22Rv1 (cell line): ENCODE measurements around the gene IQSEC3.
A peak's percentile ranks its signal among the peaks of the same experiment; 100 is the strongest.
"Not testable (repeated sequence)": the region's sequence is repeated elsewhere in the genome, so short reads cannot be mapped to it uniquely, and the experiment has no call there.

ENCODE experiments used
- H3K27ac ChIP-seq: fragments of 450-650 bp; 2 replicates; pipeline ENCODE4 v1.5.1; 2017
- CTCF ChIP-seq: fragments of 450-650 bp; IDR thresholded peaks from 2 replicates; pipeline ENCODE4 v1.5.1; 2017; ENCODE audit warnings: mild to moderate bottlenecking
- ZFX ChIP-seq: fragments of 450-650 bp; IDR thresholded peaks from 2 replicates; pipeline ENCODE4 v1.6.1; 2017; ENCODE audit warnings: antibody characterized with exemption, borderline replicate concordance

Gene IQSEC3

GRCh38 chr12:66428-66781, at the start of gene IQSEC3:
Gene IQSEC3, plus strand, starts transcription at chr12:66767. Its CDS starts 116 bp downstream, at chr12:66883.
- not testable (repeated sequence) for H3K27ac ChIP-seq

GRCh38 chr12:17370-18340, 48.9 kb upstream of the IQSEC3 start:
- H3K27ac ChIP-seq: not testable (repeated sequence)

DNA sequence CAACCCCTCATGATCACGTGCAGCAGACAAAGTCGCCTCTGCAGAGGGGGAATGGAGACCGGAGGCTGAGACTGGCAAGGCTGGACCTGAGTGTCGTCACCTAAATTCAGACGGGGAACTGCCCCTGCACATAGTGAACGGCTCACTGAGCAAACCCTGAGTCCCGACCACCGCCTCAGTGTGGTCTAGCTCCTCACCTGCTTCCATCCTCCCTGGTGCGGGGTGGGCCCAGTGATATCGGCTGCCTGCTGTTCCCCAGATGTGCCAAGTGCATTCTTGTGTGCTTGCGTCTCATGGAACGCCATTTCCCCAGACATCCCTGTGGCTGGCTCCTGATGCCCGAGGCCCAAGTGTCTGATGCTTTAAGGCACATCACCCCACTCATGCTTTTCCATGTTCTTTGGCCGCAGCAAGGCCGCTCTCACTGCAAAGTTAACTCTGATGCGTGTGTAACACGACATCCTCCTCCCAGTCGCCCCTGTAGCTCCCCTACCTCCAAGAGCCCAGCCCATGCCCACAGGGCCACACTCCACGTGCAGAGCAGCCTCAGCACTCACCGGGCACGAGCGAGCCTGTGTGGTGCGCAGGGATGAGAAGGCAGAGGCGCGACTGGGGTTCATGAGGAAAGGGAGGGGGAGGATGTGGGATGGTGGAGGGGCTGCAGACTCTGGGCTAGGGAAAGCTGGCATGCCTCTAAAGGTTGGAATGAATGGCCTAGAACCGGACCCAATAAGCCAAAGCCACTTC, 47.6 kb upstream of the IQSEC3 start:
- H3K27ac ChIP-seq: not testable (repeated sequence)

DNA sequence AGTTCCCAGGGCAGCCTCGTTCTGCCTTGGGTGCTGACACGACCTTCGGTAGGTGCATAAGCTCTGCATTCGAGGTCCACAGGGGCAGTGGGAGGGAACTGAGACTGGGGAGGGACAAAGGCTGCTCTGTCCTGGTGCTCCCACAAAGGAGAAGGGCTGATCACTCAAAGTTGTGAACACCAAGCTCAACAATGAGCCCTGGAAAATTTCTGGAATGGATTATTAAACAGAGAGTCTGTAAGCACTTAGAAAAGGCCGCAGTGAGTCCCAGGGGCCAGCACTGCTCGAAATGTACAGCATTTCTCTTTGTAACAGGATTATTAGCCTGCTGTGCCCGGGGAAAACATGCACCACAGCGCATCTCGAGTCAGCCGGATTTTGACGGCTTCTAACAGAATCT, 46.7 kb upstream of the IQSEC3 start:
- H3K27ac ChIP-seq: not testable (repeated sequence)

DNA sequence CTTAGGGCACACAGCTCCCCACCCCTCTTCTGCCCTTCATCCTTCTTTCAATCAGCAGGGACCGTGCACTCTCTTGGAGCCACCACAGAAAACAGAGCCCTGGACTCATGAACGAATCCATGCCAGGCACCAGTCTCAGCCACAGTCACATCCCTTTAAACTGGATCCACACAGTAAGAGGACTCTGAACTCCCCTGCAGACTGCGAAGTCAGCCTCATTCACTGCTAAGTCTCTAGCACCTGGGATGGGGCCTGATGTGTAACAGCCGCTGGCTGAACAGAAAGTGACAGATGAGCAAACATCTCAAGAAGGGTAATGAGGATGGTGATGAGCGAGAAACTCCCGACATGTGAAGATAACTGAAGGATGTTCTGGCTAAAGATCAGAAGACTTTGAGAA, 45.8 kb upstream of the IQSEC3 start:
- TF ChIP-seq CTCF (no peak), ZFX (no peak)
- H3K27ac ChIP-seq: no peak overlapping the region

- H3K27ac ChIP-seq: no peak overlapping the region
- TF ChIP-seq CTCF (no peak), ZFX (no peak)
These were observed 45.0 kb upstream of the IQSEC3 start for GRCh38 chr12:21301-22189.

DNA sequence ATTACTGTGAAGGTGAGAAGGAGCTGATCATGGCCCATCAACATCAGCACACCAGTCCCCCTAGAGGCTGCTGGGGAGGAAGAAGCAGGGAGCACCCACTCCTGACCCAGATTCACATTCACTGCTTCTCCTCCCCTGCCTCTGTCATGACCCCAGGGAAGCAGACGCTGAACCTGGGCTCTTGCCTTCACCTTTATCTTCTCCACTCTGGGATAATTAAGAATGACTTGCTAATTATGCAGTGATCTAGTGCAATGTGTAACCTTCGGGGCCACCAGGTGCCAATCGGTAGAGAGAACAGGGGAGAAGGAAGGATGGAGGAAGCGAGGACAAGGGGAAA, 44.4 kb upstream of the IQSEC3 start:
- TF ChIP-seq CTCF (peak; percentile 8; the same call in 1 of the 2 replicates), ZFX (no peak)
- no peak overlapping the region for H3K27ac ChIP-seq

DNA sequence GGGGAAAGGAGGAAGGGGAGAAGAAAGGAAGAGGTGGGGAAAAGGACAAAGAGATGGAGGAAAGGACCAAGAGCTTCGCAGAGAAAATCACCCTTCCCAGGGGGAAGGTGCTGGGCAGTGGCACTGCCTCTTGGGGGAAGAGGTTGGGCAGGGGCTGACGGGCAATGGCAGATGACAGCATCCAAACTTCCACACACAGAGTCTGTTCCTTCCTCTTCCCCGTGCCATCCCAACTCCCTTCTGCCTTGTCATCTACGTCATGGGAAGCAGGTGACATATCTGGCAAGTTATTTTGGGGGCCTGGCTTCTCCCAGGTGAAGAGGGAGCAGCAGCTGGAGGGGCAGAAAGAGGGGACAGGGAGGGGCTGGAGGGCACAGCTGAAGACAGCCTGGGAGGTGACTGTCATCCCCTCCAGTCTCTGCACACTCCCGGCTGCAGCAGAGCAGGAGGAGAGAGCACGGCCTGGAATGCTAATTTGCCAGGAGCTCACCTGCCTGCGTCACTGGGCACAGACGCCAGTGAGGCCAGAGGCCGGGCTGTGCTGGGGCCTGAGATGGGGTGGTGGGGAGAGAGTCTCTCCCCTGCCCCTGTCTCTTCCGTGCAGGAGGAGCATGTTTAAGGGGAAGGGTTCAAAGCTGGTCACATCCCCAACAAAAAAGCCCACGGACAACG, 43.9 kb upstream of the IQSEC3 start:
- TF ChIP-seq CTCF: no peak
- TF ChIP-seq ZFX: no peak

DNA sequence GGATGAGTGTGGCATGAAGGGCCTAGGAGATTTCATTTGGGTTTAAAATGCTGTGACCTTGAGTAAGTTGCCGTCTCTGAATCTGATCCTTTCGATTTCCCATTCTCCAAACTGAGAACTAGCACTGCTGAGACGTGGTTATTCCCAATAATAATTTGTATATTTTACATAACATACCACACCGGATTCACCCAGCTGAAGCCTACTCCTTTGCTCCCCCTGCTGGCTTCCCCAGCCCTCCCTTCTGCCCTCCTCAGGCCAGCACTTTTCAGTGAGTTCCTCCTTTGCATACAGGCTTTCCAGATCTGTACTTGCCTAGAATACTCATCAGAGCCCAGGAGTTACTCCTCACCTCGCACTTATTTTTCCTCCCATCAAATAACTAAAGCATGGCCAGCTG, 38.7 kb upstream of the IQSEC3 start:
- not testable (repeated sequence) for H3K27ac ChIP-seq

More for the DNA sequence above, 43.9 kb upstream of the IQSEC3 start:
- no peak overlapping the region for H3K27ac ChIP-seq

DNA sequence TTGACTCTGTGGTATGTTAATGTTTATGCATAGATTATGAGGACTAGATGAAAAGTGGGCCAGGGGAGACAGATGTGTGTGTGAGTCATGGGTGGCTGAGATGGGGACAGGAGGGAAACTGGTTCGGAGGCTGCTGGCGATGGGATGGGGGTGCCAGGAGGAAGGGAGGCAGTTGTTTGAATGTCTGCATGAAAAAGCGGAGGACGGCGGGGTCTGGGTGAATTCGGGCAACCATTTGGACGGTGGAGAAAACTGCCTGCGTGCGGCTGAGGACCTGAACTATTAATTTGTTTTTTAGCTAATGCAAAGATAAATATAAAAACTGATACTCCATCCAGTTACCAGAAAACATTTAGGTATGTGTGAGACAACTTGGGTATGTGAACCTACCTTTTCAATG, 27.8 kb upstream of the IQSEC3 start:
- not testable (repeated sequence) for H3K27ac ChIP-seq

DNA sequence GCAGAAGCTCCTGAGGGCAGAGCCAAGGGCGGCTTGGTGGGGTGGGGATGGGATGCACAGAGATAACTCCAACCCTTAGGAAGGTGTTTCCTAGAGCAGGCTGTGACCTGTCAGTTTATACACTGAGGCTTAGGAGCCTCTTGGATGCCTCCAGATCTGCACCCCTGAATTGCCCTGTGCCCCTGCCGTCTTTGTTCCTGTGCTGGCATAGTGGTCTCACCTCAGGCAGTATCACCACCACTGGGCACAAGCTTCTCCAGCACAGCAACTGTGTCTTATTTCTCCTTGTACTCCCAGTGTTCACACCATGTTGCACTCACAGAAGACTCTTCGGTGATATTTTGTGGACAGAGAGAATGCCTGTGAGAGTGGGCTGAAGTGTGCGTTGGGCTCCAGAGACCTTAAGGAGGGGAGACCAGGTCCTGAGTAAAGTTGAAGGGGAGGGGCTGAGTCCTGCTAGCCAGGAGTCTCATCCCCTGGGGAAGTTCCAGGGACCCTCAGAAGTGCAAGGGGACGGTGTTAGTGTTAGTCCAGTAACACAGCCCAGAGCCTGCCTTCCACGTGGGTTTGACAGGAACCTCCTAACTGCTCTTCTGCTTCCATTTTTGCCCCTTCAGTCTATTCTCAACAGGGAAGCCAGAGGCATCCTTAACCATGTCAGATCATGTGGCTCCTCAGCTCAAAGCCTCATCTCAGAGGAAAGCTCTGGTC, 26.9 kb upstream of the IQSEC3 start:
- not testable (repeated sequence) for H3K27ac ChIP-seq

- H3K27ac ChIP-seq: not testable (repeated sequence)
These were observed 22.2 kb upstream of the IQSEC3 start for GRCh38 chr12:44352-44751.

DNA sequence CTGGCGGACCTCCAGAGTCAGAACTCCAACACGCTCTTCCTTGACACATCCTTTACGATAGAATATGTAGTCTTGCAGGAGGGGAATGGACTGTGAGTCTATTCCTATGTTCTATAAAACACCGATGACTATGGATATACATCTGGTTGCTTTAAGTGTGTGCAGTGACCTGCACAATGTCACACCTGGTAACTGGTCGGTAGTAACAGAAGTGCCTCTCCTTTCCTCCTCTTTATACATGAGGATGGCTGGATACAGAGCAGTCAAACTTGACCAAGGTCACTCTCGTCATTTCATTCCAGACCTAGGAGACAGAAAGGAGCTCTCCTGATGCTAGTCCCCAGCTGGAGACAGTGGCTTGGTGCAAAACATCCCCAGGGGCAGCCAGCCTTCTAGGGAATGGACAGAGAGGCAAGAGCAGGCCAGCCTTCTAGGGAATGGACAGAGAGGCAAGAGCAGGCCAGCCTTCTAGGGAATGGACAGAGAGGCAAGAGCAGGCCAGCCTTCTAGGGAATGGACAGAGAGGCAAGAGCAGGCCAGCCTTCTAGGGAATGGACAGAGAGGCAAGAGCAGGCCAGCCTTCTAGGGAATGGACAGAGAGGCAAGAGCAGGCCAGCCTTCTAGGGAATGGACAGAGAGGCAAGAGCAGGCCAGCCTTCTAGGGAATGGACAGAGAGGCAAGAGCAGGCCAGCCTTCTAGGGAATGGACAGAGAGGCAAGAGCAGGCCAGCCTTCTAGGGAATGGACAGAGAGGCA, 21.2 kb upstream of the IQSEC3 start:
- not testable (repeated sequence) for H3K27ac ChIP-seq
